ENCODE results near the gene PDE9A.
"Not testable (repeated sequence)": the region's sequence is repeated elsewhere in the genome, so short reads cannot be mapped to it uniquely, and the experiment has no call there.

PDE9A gene

DNA sequence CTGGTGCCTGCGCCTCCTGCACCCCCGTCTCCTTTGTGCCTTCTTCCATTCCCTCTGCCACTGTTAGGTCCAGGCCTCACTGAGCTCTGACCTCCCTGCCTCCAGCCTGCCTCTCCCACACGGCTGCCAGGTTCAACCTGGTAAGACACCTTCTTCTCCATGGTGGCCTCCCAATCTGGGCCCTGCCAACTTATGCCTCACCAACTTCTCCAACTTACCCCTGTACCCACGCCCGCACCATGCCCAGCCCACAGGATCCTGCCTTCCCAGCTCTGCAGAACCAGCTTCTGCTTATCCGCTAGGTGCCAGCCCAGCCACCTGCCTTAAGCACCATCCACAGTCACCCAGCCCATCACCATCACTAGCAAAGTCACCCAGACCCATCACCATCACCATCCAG, 37.2 kb downstream of the PDE9A start:
- DNase-seq: no peak

DNA sequence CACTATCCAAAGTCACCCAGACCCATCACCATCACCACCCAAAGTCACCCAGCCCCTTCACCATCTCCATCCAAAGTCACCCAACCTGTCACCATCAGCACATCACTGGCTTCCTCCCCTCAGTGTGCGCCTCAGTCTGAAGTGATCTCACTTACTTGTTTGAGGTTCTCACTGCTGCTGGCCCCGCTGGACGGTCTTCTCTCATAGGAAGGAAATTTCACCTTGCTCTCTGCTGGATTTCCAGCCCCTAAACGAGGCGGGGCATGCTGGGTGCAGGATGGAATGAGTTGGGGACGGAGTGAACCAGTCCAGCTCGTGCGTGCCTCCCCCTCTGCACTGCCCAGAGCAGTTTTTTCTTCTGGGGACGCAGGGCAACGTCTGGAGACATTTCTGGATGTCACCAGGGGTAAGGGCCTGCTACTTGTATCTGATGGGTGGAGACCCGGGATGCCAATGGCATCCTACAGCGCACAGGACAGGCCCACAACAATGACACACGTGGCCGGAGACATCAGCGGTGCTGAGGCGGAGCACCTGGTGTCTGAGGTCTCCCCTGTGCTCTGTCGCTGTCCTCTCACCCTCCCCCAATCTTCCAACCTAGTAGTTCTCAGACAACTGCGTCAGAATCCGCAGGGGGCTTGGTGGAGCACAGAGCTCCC, 38.6 kb downstream of the PDE9A start:
- no peak for DNase-seq

DNA sequence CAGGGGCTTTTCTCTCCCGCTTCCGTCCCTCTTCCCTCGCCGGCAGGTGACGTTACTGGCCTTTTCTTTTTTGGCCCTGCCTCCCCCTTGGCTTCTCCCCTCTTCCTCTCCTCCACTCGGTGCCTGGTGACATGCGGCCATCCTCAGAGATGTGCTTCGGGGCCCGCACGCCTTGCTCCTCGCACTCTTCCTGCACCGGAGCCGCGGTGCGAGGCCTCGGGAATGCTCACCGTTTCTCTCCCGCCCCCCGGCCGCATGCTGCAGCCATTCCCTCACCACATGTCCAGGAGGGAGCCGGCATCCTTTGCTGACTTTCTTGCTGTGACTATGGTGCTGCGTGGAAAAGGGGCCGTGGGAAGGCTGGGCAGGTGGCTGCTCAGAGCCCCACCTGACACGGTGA, 39.3 kb downstream of the PDE9A start:
- DNase-seq: no peak

DNA sequence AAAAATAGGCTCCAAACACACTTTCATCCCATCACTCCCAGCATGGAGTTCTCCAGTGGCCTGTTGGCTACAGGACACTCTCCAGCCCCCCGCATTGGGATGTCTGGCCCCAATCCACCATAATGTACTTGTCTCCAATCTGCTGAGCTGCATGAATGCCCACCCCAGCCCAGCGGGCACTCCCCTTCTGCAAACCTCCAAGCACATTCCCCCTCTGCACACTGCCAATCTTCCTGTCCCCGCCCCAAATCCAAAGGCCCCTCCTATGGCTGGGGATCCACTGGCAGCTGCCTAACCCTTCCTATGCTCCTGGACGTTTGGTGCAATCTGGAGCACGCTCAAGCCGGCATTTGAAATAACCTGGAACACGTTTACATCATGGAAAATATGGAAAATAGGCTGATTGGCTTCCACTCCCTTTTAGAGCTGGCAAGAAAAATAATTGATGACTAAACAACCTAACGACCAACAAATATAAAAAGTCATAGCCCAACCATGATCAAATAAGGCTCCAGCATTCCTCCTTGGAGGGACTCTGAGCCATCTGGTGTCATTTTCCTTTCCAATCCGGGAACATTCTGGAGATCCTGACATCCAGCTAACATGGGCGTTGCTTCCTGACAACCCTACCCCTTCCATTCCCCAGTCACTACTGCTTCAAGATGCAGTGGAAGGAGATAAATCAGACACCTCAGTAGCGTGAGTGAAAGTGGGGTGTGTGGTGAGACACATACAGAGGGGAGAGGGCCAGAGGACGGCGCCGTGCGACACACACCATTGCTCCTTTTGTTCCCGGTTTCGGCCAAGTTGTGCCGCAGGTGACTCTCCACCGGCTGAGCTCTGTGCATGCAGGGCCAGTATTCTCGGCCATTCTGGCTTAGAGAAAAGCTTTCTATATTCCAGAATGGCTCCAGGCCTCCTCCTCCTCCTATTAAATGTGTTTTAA, 41.6 kb downstream of the PDE9A start:
- peak in 1 of 14 donors; percentile 44 for DNase-seq

DNA sequence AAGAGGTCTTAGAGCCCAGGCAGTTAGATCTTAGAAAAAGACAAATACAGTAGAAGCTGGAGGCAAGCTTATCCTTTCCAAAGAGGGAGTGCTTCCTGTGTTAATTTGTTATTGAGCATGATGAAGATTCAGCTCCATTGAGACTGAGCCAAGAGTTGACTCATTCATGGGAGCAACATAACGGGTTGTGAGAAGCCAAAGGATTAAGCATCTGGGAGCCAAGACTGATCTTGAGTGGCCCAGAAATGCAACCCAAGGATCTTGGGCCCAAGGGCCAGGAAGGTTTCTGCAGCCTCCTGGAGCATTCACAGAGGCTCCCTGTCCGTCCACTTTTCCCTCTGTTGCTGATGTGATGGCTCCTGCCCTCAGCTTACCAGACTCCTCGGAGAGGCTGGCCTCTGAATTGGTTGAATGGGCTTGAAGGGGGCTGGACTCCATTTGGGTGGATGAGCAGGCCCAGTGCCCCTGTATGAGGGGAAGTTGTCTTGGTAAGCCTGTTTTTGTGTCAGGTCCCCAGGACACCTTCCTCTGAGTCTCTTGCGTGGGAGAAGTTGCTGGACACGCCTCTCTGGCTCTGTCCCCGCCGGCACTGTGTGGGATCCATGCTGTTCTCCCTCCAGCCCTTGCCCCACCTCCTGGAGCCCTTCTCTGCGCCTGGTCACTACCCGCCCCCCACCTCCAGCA, 42.4 kb downstream of the PDE9A start:
- DNase-seq: peak in 1 of 14 donors; percentile 66

DNA sequence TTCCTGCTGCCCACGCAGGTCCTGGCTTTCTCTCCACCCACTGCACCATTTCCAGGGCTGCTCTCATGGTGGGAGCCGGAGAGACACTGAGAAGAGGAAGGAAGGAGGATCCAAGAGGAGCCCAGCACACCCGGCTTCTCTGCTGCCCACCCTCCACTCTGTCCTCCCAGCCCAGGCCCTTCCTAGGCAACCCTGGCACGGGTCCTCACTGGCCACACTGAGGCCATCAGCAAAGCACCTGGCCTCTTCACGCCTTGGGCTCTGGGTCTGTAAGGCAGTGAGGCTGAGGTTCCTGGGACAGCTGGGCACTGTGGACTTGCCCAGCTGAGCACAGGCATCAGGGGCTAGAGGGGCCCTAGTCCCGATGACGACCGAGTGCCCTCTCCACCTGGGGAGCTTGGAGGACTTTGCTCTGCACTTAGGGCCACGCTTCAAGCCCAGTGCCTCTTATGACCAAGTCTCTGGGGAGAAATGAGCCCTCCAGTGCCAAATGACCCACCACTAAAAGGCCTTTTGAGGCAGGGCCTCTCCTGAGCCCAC, 43.1 kb downstream of the PDE9A start:
- no peak for DNase-seq

DNA sequence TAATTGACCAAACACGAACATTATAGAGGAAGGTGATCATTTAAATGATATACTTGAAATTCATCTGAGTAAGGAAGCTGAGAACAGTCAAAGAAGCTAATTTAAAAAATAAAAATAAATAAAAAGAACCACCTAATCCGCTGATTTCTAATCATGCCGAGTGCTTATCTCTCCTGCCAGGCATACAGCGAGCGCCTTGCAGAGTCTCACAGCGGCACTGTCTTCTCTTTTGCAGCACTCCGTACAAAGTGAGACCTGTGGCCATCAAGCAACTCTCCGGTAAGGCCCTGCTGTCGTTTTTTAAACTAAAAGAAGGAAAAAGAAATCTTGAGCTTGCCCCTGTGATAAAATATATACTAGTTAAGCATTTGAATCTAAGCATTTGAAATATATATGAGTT, 45.3 kb downstream of the PDE9A start:
- no peak for DNase-seq

DNA sequence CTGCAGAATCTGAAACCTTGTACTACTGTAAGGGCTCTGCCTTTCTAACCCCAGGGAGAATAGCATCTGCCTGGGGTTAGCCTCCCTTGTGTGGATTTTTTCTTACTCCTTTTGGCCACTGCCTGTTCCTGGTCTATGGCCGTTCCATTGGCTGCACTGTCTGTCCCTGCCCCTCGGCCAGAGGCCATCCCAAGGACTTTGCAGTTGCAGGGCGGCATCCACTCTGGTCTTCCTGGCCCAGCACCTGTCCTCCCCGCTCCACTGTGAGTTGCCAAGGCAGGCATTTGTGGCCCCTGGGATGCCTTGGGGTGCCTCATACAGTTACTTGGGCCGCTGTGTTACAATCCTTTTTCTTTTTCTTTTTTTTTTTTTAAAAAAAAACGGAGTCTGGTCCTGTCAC, 45.8 kb downstream of the PDE9A start:
- no peak for DNase-seq

DNA sequence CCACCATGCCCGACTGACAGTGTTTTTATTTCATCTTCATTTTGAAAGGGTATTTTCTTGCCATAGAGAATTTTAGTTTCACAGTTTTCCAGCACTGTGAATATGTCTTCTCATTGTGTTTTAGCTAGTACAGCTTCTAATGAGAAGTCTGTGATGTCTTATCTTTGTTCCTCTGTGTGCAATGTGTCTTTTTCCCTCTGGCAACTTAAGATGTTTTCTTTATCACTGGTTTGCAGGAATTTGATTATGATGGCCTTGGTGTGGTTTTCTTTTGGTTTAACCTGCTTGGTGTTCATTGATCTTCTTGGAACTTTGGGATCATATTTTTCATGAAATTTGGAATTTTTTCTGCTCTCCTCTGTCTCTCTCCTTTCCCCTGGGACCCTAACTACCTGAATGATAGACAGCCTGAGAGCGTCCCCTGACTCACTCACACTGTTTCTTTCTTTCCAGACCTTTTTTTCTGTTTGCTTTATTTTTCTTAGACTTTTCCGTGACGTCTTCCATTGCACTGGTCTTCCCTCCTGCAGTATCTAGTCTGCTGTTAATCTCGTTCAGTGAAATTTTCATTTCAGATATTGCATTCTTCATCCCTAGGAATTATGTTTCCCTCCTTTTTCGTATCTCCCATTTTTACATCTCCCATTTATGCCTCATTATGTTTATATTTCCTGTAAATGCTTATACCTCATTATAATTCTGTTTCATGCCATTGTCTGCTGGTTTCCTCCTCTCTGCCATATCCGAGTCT, 48.5 kb downstream of the PDE9A start:
- DNase-seq: no peak

DNA sequence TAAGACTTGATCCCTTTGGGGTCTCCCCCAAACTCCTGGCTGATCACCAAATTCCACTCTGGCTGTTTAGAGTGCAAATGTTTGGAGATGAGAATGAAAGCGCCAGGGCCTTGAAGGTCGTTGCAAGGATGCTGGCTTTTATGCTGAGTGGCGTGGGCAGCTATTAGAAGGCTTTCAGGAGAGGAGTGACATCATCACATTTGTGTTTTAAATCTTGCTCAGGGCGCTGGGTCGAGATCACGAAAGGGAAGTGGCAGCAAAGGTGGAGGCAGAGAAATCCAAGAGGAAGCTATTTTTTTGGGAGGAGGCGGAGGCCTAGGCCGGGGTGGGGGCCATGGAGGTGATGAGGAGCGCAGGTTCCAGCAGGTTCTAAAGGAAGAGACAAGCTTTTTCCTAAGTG, 49.3 kb downstream of the PDE9A start:
- DNase-seq: no peak

DNA sequence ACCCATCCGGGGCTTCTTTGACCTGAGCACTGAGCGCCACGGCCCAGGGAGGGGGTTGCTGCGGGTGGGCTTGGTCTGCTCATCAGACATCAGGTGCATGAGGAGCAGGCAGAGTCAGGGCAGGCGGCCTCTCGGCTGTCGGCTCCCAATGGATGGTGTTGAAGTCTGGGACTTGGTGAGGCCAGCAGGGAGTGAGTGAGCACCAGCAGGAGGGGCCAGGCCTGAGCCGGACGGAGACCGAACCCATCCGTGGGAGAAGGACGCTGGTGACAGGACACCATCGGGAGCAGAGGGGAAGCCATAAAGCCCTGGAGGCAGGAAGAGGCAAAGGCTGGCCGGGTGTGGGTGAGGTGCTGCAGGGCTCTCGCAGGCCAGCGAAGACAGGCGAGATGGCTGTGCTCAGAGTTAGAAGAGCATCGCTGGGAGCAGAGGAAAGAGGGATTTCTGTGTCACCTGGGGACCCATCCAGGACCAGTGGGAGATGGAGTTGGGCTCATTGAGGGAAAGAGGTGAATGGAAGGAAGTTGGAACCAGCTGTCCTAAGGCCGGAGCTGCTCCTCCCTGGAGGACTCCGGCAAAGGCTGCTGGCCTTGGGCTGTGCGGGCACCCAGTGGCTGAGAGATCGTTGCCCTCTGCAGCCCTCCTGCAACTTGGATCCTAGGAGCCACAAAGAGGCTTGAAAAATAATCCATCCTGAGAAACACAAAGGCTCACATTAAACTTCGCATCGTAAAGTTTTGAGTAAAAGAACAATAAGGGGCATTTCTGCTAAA, 49.9 kb downstream of the PDE9A start:
- no peak for DNase-seq

DNA sequence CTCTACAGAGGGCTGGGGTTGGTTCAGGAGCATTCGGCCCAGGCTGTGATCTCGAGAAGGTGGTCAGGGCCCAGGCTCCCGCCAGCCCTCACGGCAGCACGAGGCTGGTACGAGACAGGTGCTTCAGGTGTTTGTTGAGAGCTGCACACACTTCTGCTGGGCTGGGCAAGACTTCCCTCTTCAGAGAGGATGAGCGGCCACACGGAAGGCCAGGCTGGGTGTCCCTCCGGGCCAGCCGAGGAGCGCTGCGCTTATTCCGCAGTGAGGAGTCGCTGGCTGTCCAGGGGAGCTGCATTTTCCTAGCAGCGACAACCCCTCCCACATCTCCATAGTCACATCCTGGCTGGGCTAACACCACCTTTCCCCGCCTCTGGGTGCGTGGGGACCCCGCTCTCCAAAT, 50.5 kb downstream of the PDE9A start:
- DNase-seq: no peak

DNA sequence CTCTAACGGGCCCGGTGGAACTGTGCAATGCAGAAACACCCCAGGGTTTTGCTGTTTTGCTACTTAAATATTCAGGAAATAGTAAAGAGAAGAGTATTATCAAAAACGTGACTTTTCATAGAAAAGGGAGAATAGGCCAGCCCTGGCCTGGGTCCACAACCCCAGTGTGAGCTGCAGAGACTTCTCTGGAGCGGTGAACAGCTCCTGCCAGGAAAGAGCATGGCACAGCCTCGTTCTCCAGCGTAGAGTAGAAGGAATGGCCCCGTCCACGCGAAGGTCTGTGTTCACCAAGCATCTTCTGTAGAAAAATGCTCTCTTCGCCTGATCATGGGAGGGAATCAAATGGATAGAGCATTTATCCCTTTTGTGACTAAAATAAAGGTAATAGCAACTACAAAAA, 51.4 kb downstream of the PDE9A start:
- no peak for DNase-seq

DNA sequence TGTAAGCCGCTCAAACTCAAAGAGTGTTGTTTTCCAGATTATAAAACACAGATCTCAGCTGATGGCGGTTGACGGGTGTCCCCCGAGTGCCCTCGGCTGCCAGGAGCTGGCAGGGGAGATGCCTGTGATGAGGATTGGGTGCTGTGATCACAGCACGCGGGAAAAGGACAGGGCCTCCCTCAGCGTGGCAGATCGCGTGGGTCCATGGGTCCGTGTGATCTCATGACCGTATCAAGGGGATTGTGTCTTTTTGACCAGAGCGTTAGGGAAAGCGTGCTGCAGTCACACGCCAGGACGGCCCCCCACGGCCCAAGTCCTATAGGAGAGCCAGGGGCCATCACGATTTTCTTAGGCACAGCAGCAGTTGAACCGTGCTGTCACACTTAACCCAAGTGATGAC, 51.9 kb downstream of the PDE9A start:
- DNase-seq: no peak

DNA sequence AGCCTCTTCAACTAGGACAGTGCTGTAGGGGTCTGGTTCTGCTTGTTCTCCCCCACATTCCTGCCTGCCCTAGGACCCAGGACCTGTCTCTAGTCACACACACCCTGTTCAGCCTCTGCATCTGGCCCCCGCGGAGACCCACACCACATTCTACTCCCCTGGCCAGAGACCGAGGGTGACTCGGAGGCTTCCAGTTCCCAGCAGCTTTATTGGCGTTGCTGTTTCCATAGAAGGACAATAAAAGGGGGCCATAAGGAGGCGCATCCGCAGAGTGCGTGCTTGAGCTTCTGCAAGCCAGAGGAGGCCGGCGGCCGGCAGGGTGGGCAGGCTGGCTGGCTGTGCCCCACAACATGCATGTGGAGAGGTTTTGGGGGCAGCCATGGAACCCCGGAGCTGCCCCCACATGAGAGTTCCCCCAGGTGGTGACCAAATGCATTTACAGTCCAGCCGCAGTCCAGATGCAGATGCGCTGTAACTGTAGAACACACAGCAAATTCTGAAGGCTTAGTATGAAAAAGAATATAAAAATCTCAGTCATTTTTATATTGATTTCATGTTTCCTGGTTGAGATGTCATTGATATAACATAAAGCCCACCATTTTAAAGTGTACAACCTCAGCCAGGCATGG, 52.4 kb downstream of the PDE9A start:
- no peak for DNase-seq

DNA sequence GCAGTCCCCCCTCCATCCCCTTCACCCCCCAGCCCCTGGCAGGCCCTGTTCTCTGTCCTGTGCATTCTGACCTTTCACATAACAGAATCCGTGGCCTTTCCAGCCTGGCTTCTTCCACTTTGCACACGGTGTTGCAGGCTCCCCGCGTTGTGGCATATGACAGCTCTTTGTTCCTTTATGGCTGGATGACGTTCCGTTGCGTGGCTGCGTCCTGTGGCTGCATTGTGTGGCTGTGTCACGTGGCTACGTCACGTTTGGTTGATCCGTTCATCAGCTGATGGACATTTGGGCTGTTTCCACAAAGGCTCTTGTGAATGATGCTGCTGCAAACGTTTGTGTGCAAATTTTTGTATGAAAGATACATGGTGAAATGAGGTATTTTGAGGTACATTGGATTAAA, 53.3 kb downstream of the PDE9A start:
- no peak for DNase-seq

DNA sequence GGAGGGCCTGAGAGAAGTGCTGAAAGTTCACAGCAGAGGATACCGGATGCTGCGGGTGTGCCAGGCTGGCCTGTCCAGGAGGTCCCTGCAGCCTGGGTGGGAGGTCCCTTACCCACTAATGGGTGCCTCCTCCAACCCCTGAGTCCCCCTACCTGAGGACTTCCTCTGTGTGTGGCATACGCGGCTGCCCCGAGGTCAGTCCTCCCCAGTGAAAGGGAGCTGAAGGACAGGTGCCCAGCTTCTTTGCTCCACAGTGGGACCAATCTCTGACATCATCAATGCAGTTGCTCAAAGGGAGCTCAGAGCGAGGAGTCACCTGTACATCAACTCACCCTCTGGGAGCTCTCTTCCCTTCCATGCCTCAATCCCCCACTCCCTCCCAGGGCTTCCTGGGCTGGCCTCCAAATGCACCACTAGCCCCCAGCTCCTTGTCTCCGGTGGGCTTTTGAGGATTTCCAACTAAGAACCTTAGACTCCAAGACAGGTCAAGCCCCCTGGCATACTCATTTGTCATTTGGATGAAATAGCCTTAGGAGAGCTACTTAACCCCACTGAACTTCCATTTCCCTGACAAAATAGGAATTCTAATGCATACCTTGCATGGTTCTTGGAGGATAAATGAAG, 53.9 kb downstream of the PDE9A start:
- no peak for DNase-seq

DNA sequence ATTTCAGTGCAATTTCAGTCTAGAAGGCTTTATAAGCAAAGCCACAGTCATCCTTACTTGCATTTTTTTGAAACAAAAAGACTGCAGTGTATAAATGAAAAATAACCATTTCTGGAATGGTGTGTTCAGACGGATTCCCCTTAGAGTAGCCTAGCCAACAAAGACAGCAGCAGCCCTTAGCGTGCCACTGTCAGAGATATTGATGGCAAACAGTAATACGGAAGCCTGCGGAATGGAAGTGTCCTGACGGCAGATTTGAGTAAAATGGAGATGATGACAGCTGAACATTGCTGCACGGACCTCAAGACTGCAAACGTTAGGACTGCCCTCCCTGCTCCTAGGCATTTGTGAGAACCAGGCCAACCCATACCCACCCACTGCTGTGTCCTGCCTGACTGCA, 54.7 kb downstream of the PDE9A start:
- no peak for DNase-seq

DNA sequence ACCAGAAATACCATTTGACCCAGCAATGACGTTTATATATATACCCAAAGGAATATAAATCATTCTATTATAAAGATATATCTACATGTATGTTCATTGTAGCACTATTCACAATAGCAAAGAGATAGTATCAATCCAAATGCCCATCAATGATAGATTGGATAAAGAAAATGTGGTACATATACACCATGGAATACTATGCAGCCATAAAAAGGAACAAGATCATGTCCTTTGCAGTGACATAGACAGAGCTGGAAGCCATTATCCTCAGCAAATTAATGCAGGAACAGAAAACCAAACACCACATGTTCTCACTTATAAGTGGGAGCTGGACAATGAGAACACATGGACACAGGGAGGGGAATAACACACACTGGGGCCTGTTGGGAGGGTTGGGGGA, 55.5 kb downstream of the PDE9A start:
- not testable (repeated sequence) for DNase-seq

DNA sequence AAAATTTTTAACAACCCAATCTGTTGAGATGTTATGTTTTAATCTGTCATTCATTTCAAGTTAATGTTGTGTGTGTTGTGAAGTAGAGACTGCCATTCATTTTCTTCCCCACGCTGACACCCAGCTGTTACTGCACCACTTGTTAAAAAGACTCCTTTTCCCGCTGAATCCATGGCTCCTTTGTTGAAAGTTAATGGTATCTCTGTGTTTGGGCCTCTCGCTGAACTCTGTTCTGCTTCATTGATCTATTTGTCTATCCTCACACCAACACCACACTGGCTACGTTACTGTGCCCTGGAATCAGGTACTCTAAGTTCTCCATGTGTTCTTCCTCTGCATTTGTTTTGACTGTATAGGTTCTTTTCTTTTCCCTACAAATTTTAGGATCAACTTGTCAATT, 58.2 kb downstream of the PDE9A start:
- no peak for DNase-seq

DNA sequence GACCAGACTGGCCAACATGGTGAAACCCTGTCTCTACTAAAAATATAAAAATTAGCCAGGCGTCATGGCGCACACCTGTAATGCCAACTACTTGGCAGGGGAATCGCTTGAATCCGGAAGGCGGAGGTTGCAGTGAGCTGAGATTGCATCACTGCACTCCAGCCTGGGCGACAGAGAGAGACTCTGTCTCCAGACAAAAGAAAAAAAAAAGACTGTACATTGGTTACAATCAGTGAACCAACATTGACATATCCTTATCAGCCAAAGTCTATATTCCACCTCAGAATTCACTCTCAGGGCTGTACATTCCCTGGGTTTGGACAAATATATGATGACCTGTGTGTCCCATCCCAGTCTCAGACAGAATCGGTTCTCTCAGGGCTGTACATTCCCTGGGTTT, 62.0 kb downstream of the PDE9A start:
- not testable (repeated sequence) for DNase-seq

All from C1 segment of cervical spinal cord (tissue), 14 donors.